IgD-negative memory B cell (primary cell): ENCODE measurements around the gene SH2D3C. TPM values are rescaled to one million over a fixed set of nuclear protein-coding genes. Genes with fewer than 3 reads are reported as not detected.
A peak's percentile ranks its signal among the peaks of the same experiment; 100 is the strongest.

Source experiments
- H3K27ac Mint-ChIP-seq, 3 donors: one replicate each; pipeline ENCODE4 v1.8.0; 2020 to 2022; ENCODE audit warnings: mild to moderate bottlenecking in 3 of 3, mixed read lengths in 3 of 3, moderate library complexity in 1 of 3
- H3K27me3 Mint-ChIP-seq: one replicate; pipeline ENCODE4 v1.8.0; 2021; ENCODE audit warnings: mixed read lengths
- H3K36me3 Mint-ChIP-seq: one replicate; pipeline ENCODE4 v1.8.0; 2020; ENCODE audit warnings: mild to moderate bottlenecking, mixed read lengths
- H3K4me1 Mint-ChIP-seq, 3 donors: one replicate each; pipeline ENCODE4 v1.8.0; 2020 to 2022; ENCODE audit warnings: mixed read lengths in 3 of 3, mild to moderate bottlenecking in 1 of 3
- H3K4me3 Mint-ChIP-seq, 4 donors: one replicate each; pipeline ENCODE4 v1.8.0; 2020 to 2022; ENCODE audit warnings: mild to moderate bottlenecking in 4 of 4, mixed read lengths in 4 of 4, moderate library complexity in 3 of 4
- H3K9me3 Mint-ChIP-seq, 3 donors: one replicate each; pipeline ENCODE4 v1.8.0; 2020 to 2021; ENCODE audit warnings: mixed read lengths in 3 of 3, mild to moderate bottlenecking in 1 of 3
- polyA plus RNA-seq: library from polyadenylated mRNA; unstranded; fragments of 300-500 nt; fragmentation: Illumina TruSeq; gene quantifications from one replicate; pipeline ENCODE4 v1.2.3, GENCODE V29; 2021

The SH2D3C gene
- polyA plus RNA-seq, 1 donor from 2014 or later, result 76.1 TPM

GRCh38 chr9:127753622-127754021 lies 24.8 kb downstream of the SH2D3C start:
- no peaks in the 10 kb centered on the region for H3K9me3 Mint-ChIP-seq
- no peaks in the 10 kb centered on the region for H3K27me3 Mint-ChIP-seq
- peaks cover 0 to 7% (median 4%) of the 10 kb centered on the region in 3 donors for H3K4me1 Mint-ChIP-seq
- no peak overlapping the region for H3K27ac Mint-ChIP-seq
- H3K36me3 Mint-ChIP-seq, result peaks cover 3% of the 10 kb centered on the region
- H3K4me3 Mint-ChIP-seq, result no peak overlapping the region

- H3K27ac Mint-ChIP-seq, result peak overlapping the region in 2 of 3 donors; percentile 53 to 89
- peaks cover 0 to 7% (median 4%) of the 10 kb centered on the region in 3 donors for H3K4me1 Mint-ChIP-seq
- no peaks in the 10 kb centered on the region for H3K27me3 Mint-ChIP-seq
- H3K9me3 Mint-ChIP-seq, result no peaks in the 10 kb centered on the region
- peaks cover 3% of the 10 kb centered on the region for H3K36me3 Mint-ChIP-seq
- H3K4me3 Mint-ChIP-seq, result no peak overlapping the region
Measured at GRCh38 chr9:127753148-127753547, 25.3 kb downstream of the SH2D3C start.

- peaks cover 3% of the 10 kb centered on the region for H3K36me3 Mint-ChIP-seq
- H3K9me3 Mint-ChIP-seq, result no peaks in the 10 kb centered on the region
- H3K4me3 Mint-ChIP-seq, result no peak overlapping the region
- no peaks in the 10 kb centered on the region for H3K27me3 Mint-ChIP-seq
- H3K27ac Mint-ChIP-seq, result no peak overlapping the region
- peaks cover 0 to 7% (median 4%) of the 10 kb centered on the region in 3 donors for H3K4me1 Mint-ChIP-seq
Measured at GRCh38 chr9:127751269-127752054, 27.0 kb downstream of the SH2D3C start.

- Mint-ChIP-seq H3K9me3 (no peaks in the 10 kb centered on the region), H3K36me3 (peaks cover 3% of the 10 kb centered on the region), H3K4me3 (no peak overlapping the region), H3K27ac (no peak overlapping the region), H3K27me3 (no peaks in the 10 kb centered on the region), H3K4me1 (peaks cover 0 to 7% (median 4%) of the 10 kb centered on the region in 3 donors)
Measured at GRCh38 chr9:127749090-127749787, 29.2 kb downstream of the SH2D3C start.

GRCh38 chr9:127746959-127747569 lies 31.4 kb downstream of the SH2D3C start:
- H3K27ac Mint-ChIP-seq, result peak overlapping the region; percentile 32 to 81 (median 47)
- H3K4me1 Mint-ChIP-seq, result peaks cover 0 to 4% (median 1%) of the 10 kb centered on the region in 3 donors
- peaks cover 3% of the 10 kb centered on the region for H3K36me3 Mint-ChIP-seq
- no peak overlapping the region for H3K4me3 Mint-ChIP-seq
- no peaks in the 10 kb centered on the region for H3K9me3 Mint-ChIP-seq
- no peaks in the 10 kb centered on the region for H3K27me3 Mint-ChIP-seq

- H3K27ac Mint-ChIP-seq, result no peak overlapping the region
Measured at GRCh38 chr9:127744398-127745110, 33.9 kb downstream of the SH2D3C start.

GRCh38 chr9:127742435-127743088 lies 35.9 kb downstream of the SH2D3C start:
- H3K27me3 Mint-ChIP-seq, result no peaks in the 10 kb centered on the region
- H3K36me3 Mint-ChIP-seq, result no peaks in the 10 kb centered on the region
- peaks cover 0 to 7% (median 0%) of the 10 kb centered on the region in 3 donors for H3K4me1 Mint-ChIP-seq
- H3K9me3 Mint-ChIP-seq, result no peaks in the 10 kb centered on the region
- peak overlapping the region in 1 of 3 donors; percentile 71 for H3K27ac Mint-ChIP-seq
- no peak overlapping the region for H3K4me3 Mint-ChIP-seq

More at GRCh38 chr9:127744398-127745110, 33.9 kb downstream of the SH2D3C start:
- no peaks in the 10 kb centered on the region for H3K4me1 Mint-ChIP-seq
- H3K9me3 Mint-ChIP-seq, result no peaks in the 10 kb centered on the region
- no peaks in the 10 kb centered on the region for H3K36me3 Mint-ChIP-seq
- H3K4me3 Mint-ChIP-seq, result no peak overlapping the region
- no peaks in the 10 kb centered on the region for H3K27me3 Mint-ChIP-seq

GRCh38 chr9:127741831-127742434 lies 36.5 kb downstream of the SH2D3C start:
- Mint-ChIP-seq H3K27ac (peak overlapping the region in 2 of 3 donors; percentile 12 to 71), H3K36me3 (no peaks in the 10 kb centered on the region), H3K4me3 (no peak overlapping the region), H3K27me3 (no peaks in the 10 kb centered on the region), H3K9me3 (no peaks in the 10 kb centered on the region), H3K4me1 (peaks cover 0 to 7% (median 0%) of the 10 kb centered on the region in 3 donors)

GRCh38 chr9:127739614-127740330 lies 38.7 kb downstream of the SH2D3C start:
- Mint-ChIP-seq H3K36me3 (no peaks in the 10 kb centered on the region), H3K9me3 (no peaks in the 10 kb centered on the region), H3K4me1 (peaks cover 3 to 11% (median 5%) of the 10 kb centered on the region in 3 donors), H3K4me3 (no peak overlapping the region), H3K27me3 (peaks cover 2% of the 10 kb centered on the region), H3K27ac (no peak overlapping the region)

- peak overlapping the region in 2 of 3 donors; percentile 48 to 87 for H3K27ac Mint-ChIP-seq
- peaks cover 3 to 11% (median 11%) of the 10 kb centered on the region in 3 donors for H3K4me1 Mint-ChIP-seq
- H3K4me3 Mint-ChIP-seq, result peak overlapping the region in 1 of 4 donors; percentile 52
- no peaks in the 10 kb centered on the region for H3K9me3 Mint-ChIP-seq
- H3K27me3 Mint-ChIP-seq, result peaks cover 2% of the 10 kb centered on the region
- H3K36me3 Mint-ChIP-seq, result no peaks in the 10 kb centered on the region
Measured at GRCh38 chr9:127738666-127739065, 39.8 kb downstream of the SH2D3C start.

- peaks cover 2% of the 10 kb centered on the region for H3K27me3 Mint-ChIP-seq
Measured at GRCh38 chr9:127735530-127736185, 42.8 kb downstream of the SH2D3C start.

GRCh38 chr9:127734747-127735529 lies 43.5 kb downstream of the SH2D3C start, which contains the start of gene TOR2A:
TSS of gene TOR2A (minus strand) at chr9:127735294. CDS start at chr9:127735270, 24 bp downstream.
- H3K4me3 Mint-ChIP-seq, result peak within 1 kb of the TSS; percentile 90 to 96 (median 93)
- H3K9me3 Mint-ChIP-seq, result no peaks in the 10 kb centered on the region
- peak within 1 kb of the TSS; percentile 96 to 99 (median 97) for H3K27ac Mint-ChIP-seq
- H3K27me3 Mint-ChIP-seq, result peaks cover 2% of the 10 kb centered on the region
- no peaks in the 10 kb centered on the region for H3K36me3 Mint-ChIP-seq
- H3K4me1 Mint-ChIP-seq, result peaks cover 3 to 11% (median 11%) of the 10 kb centered on the region in 3 donors

More at GRCh38 chr9:127735530-127736185, 42.8 kb downstream of the SH2D3C start:
- Mint-ChIP-seq H3K27ac (peak overlapping the region; percentile 90 to 99 (median 96)), H3K4me1 (peaks cover 3 to 11% (median 11%) of the 10 kb centered on the region in 3 donors), H3K4me3 (peak overlapping the region; percentile 84 to 96 (median 92)), H3K9me3 (no peaks in the 10 kb centered on the region), H3K36me3 (no peaks in the 10 kb centered on the region)
